ENCODE results near the gene LBP.
"Not testable (repeated sequence)": the region's sequence is repeated elsewhere in the genome, so short reads cannot be mapped to it uniquely, and the experiment has no call there.

LBP gene, protein sequence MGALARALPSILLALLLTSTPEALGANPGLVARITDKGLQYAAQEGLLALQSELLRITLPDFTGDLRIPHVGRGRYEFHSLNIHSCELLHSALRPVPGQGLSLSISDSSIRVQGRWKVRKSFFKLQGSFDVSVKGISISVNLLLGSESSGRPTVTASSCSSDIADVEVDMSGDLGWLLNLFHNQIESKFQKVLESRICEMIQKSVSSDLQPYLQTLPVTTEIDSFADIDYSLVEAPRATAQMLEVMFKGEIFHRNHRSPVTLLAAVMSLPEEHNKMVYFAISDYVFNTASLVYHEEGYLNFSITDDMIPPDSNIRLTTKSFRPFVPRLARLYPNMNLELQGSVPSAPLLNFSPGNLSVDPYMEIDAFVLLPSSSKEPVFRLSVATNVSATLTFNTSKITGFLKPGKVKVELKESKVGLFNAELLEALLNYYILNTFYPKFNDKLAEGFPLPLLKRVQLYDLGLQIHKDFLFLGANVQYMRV

DNA sequence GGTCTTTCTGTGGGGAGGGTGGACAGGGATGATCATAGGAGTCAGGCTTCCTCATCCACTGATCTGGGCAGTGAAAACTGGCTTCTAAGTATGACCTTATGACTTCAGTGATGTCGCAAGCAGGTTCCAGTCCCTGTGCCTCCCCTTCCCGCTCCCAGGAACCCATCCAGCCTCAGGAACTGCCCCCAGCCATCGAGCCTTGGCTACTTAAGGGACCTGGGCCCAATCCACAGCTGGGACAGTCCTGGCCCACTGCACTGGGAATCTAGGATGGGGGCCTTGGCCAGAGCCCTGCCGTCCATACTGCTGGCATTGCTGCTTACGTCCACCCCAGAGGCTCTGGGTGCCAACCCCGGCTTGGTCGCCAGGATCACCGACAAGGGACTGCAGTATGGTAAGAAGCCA is at the start of gene LBP:
Gene LBP, plus strand, starts transcription at position 236 of the 405 bp plus-strand sequence. Its CDS starts 35 bp downstream, at position 271.
- DNase-seq = no peak

DNA sequence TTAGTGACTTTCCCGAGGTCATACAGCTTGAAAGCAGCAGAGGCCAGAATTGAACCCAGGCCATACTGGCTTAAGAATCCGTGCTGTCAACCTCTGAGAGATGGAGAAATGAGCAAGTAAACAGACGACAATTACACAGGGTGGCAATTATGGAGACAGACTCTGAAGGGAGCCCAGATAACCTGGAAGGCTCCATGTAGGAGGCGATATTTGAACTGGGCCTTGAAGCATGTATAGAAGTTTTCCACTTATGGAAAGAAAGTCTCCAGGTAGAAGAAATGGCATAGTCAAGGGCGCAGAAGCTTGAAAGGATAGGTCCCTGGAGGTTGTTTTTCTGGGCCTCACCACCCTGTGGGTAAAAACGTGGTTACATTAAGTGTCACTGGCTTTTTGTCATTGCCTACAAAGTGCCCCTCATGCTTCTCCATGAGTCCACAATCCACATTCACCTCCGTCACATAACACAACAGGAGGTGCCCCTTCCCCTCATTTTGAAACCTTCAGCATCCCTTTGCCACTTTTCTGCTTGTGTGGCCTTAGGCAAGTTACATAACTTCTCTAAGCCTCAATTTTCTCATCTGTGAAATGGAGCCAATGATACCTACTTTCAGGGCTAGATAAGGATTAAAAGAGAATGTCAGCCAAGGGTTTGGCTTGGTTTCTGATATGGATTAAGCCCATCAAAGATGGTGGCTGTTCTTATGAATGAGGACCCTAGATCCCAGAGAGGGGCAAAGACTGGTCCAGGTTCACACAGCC is 48.2 kb upstream of the LBP start:
- no peak for DNase-seq

DNA sequence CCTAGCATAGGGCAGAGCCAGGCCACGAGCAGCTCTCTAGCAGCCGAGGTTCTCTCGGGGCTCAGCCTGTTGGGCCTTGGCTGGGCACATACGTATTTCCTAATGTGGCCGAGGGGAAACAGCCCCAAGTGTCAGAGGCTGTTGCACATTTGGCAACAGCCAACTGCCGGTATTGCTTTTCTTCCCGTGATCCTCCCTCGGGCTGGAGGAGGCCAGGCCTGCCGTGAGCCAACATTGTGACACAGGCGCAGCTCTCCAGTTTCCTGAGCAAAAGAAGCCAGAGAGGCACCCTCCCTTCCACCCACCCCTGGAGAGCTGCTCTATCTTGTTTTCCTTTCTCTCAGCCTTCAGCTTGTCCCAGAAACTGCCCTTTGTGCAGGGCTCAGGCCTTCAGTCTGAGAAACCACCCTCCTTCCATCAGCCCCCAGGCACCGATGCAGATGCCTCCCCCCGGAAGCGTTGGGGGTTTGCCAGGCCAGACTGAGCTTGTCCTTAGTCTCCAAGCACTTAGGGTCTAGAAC is 47.5 kb upstream of the LBP start:
- DNase-seq = no peak

DNA sequence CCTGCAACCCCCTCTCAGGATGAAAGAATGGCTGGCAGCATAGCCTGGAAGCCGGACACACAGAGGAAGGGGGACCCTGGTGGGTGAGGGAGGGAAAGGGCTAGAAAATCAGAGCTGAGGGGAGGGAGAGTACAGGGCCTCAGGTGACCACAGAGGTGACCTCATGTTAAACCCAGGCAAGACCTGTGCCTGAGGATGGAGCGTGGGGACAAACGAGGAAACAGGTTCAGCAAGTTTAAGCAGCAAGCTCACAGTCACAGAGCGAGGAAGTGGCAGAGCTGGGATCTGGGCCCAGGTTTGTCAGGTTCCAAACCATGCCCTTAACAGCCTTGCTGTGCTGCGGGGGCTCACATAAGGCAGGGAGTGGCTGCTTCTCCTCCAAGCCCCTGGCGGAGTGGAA is 46.3 kb upstream of the LBP start:
- no peak for DNase-seq

- no peak for DNase-seq
Observed at GRCh38 chr20:38300438-38300837, 45.8 kb upstream of the LBP start.

DNA sequence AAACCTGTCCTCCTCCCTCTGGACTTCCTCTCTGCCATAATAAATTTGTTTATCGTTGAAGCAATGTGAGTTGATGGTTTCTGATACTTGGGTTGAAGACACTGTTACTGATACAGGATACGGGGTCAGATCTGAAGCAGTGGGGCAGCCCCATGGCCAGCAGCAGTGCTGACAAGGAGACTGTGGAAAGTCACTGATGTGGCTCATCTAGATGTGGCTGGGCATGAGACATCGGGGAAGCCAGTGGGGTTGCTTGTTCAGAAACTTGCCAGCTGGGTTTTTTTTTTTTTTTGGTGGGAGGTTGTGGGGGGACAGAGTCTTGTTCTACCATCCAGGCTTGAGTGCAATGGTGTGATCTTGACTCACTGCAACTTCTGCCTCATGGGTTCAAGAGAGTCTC is 45.0 kb upstream of the LBP start:
- no peak for DNase-seq

- no peak for DNase-seq
Observed at GRCh38 chr20:38302786-38303185, 43.5 kb upstream of the LBP start.

- peak; percentile 48 for DNase-seq
Observed at GRCh38 chr20:38303908-38304379, 42.3 kb upstream of the LBP start, which contains the start of gene BPI. TSS of gene BPI (plus strand) at chr20:38304156. CDS start at chr20:38304224, 68 bp downstream.

- no peak for DNase-seq
Observed at GRCh38 chr20:38304845-38305447, 41.3 kb upstream of the LBP start.

DNA sequence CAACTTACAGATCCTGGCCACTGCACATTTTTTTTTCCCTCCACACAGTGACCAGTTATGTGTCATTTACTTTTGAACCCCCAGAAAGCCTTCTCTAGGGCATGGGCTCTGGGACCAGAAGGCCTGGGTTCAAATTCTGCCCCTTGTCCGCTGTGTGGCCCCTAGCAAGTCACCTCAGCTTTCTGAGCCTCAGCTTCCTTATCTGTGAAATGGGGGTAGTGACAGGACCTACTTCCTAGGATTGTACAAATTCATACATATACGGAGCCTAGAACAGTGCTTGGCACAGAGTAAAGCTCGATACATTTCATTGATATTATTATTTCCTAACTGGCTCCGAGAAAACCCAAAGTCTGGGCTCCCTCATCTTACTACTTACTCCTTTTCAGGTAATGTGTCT is 40.7 kb upstream of the LBP start:
- DNase-seq = no peak

GRCh38 chr20:38306379-38306778 is 39.9 kb upstream of the LBP start:
- no peak for DNase-seq

DNA sequence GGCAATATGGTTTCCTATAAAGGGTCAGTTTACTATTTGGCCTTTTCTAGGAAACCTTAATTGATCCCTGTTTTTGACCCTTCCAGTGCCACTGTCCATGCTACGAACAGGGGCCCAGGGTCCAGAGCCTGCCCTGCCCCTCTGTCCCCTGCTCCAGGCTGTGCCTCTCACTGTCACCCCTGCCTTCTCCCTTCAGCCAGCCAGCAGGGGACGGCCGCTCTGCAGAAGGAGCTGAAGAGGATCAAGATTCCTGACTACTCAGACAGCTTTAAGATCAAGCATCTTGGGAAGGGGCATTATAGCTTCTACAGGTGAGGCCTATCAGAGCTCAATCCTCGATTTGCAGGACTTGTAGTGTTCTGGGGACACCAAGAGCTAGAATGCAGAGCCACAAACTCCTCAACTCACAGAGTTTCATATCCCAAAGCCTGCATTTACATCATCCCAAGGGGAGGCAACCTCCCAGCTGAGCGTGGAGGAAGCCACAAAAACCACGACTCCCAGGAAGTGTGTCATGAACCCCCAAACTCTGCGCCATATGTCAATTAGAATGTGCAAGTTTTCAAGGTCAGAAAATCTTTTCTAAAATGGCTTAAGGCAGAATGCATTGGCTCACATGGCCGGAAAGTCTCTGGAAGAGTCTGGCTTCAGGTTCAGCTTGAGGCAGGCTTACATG is 38.8 kb upstream of the LBP start:
- DNase-seq = no peak

- DNase-seq = no peak
Observed at GRCh38 chr20:38308047-38308438, 38.2 kb upstream of the LBP start.

GRCh38 chr20:38308447-38308846 is 37.8 kb upstream of the LBP start:
- no peak for DNase-seq

DNA sequence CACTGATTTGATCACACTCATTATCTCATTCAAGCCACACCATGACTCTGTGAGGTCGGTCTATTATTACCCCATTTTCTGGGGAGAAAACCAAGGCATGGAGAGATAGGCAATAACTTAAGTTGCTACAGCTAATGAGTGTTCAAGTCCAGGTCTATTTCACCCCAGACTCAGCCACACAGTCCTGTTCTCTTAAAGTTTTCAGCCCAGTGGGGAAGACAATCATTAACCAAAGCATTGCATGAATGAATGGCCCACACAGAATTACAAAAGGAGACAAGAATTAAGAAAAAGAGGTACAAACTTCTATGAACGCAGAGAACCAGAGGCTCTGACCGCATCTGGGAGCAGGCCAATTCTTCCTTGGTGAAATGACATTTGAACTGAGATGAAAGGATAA is 35.2 kb upstream of the LBP start:
- DNase-seq = no peak

DNA sequence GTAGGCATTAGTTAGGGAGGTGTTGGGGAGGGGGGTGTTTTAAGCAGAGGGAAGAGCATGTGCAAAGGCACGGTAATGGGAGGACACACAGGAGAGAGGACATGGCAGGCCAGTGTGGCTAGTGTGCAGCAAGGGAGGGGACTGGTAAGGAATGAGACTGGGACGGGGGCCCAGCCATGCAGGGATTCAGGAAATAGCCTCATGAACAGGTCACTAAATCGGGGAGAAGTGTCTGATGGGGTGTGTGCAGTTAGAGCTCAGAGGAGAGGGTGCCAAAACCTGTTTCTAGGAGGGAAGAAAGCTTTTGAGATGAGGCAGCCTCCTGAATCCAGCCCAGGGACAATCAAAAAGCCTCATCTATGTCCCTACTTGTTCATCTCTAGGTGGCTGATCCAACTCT is 34.8 kb upstream of the LBP start:
- DNase-seq = no peak

- no peak for DNase-seq
Observed at GRCh38 chr20:38313676-38314075, 32.6 kb upstream of the LBP start.

GRCh38 chr20:38314350-38314749 is 31.9 kb upstream of the LBP start:
- not testable (repeated sequence) for DNase-seq

GRCh38 chr20:38315290-38315966 is 30.9 kb upstream of the LBP start:
- DNase-seq = no peak

DNA sequence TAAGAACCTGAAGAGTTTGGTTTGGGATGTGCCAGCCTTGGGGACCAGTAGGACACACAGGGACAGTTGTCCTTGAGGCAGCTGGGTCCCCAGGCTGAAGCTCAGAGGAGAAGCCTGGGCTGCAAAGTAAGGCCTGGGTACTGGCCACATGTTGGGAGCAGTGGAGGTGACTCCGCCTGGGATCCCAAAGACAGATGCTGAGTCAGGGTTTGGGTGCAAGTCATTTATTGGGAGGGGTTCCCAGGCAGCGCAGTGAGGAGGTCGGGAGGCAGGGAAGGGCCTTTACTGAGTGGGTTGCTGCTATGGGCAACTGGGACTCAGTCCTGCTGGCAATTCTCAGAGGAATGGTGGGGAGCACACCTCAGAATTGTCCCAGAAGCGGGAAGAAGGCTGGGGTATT is 29.9 kb upstream of the LBP start:
- no peak for DNase-seq

GRCh38 chr20:38317422-38317821 is 28.9 kb upstream of the LBP start:
- DNase-seq = no peak

GRCh38 chr20:38320221-38320620 is 26.1 kb upstream of the LBP start:
- DNase-seq = no peak

Data from KG1 (cell line).